NCI-H1092 (cell line): Measurements from ENCODE around the gene ESRP2.

Experiments used
- DNase-seq: peaks from one replicate; lab custom pipeline; 2025; lab: John Stamatoyannopoulos, UW

The ESRP2 gene

GRCh38 chr16:68263559-68264127 is 27.7 kb upstream of the ESRP2 start:
- no peak for DNase-seq

- no peak for DNase-seq
These were observed 23.3 kb upstream of the ESRP2 start for GRCh38 chr16:68259007-68259825.

GRCh38 chr16:68257906-68258800 is 22.2 kb upstream of the ESRP2 start:
- DNase-seq, result no peak

GRCh38 chr16:68257251-68257905 is 21.5 kb upstream of the ESRP2 start:
- DNase-seq, result peak; percentile 32

GRCh38 chr16:68255712-68256111 is 19.8 kb upstream of the ESRP2 start:
- DNase-seq, result no peak

GRCh38 chr16:68253721-68254120 is 17.8 kb upstream of the ESRP2 start:
- DNase-seq, result no peak

- DNase-seq, result no peak
These were observed 16.5 kb upstream of the ESRP2 start for GRCh38 chr16:68252383-68252782.

- DNase-seq, result no peak
These were observed 15.9 kb upstream of the ESRP2 start for GRCh38 chr16:68251832-68252231.

- DNase-seq, result no peak
These were observed 15.0 kb upstream of the ESRP2 start for GRCh38 chr16:68250951-68251350.

GRCh38 chr16:68249371-68249770 is 13.4 kb upstream of the ESRP2 start:
- no peak for DNase-seq

GRCh38 chr16:68247932-68248331 is 12.0 kb upstream of the ESRP2 start:
- no peak for DNase-seq

- no peak for DNase-seq
These were observed 11.5 kb upstream of the ESRP2 start for GRCh38 chr16:68247400-68247799.

GRCh38 chr16:68246666-68247065 is 10.7 kb upstream of the ESRP2 start:
- DNase-seq, result no peak

- no peak for DNase-seq
These were observed 10.2 kb upstream of the ESRP2 start for GRCh38 chr16:68246121-68246520.

GRCh38 chr16:68244903-68245853 is 9.3 kb upstream of the ESRP2 start, which contains the start of gene PLA2G15:
Gene PLA2G15, plus strand, starts transcription at chr16:68245373. Its CDS starts 54 bp downstream, at chr16:68245427.
- DNase-seq, result peak; percentile 89

GRCh38 chr16:68244481-68244902 is 8.6 kb upstream of the ESRP2 start:
- DNase-seq, result no peak

- no peak for DNase-seq
These were observed 7.3 kb upstream of the ESRP2 start for GRCh38 chr16:68242926-68243858.

GRCh38 chr16:68242085-68242484 is 6.2 kb upstream of the ESRP2 start:
- no peak for DNase-seq

- DNase-seq, result no peak
These were observed 2.1 kb upstream of the ESRP2 start for GRCh38 chr16:68238029-68238345.
